ENCODE results near the gene CYLD. TPM values are rescaled to one million over a fixed set of nuclear protein-coding genes. Genes with fewer than 3 reads are reported as not detected.

The CYLD gene
- polyA plus RNA-seq, 1 donor from 2014 or later: 27.6 TPM

- Histone ChIP-seq H3K79me2 (replicated peaks; ENCODE audit: insufficient read depth, low read length) (no peaks in the 10 kb centered on the region), H3K27me3 (ENCODE audit: insufficient read depth, low read depth, low read length) (no peaks in the 10 kb centered on the region), H3K4me2 (ENCODE audit: low read length) (no peak overlapping the region), H3K9ac (ENCODE audit: low read length) (no peak overlapping the region), H2AFZ (ENCODE audit: low read depth, low read length) (no peak overlapping the region), H3K9me3 (ENCODE audit: low read length) (no peaks in the 10 kb centered on the region), H3F3A (ENCODE audit: insufficient read depth, low read length, poor library complexity, severe bottlenecking) (no peaks in the 10 kb centered on the region), H3K27ac (ENCODE audit: low read length) (no peak overlapping the region), H3K9me2 (ENCODE audit: insufficient read depth, low read length) (no peaks in the 10 kb centered on the region), H3K4me3 (ENCODE audit: low read length) (no peak overlapping the region), H4K20me1 (ENCODE audit: insufficient read depth) (no peaks in the 10 kb centered on the region), H3K36me3 (ENCODE audit: insufficient read depth, low read length) (no peaks in the 10 kb centered on the region)
- no peak for TF ChIP-seq RAD21 (conservative IDR thresholded peaks at IDR 0.05)
- no peak for TF ChIP-seq SMC3 (conservative IDR thresholded peaks at IDR 0.05; ENCODE audit: poor library complexity)
- TF ChIP-seq POLR2AphosphoS5 (IDR thresholded peaks at IDR 0.05): no peak
- TF ChIP-seq EZH2 (IDR thresholded peaks at IDR 0.05; ENCODE audit: borderline replicate concordance, insufficient read depth, low read length, poor library complexity, severe bottlenecking): no peak
- no peak for TF ChIP-seq CTCF (IDR thresholded peaks at IDR 0.05; ENCODE audit: poor library complexity, severe bottlenecking)
- no peak for TF ChIP-seq MXI1 (conservative IDR thresholded peaks at IDR 0.05; ENCODE audit: poor library complexity, severe bottlenecking)
- no peak for TF ChIP-seq EP300 (conservative IDR thresholded peaks at IDR 0.05; ENCODE audit: poor library complexity, severe bottlenecking)
- TF ChIP-seq REST (IDR thresholded peaks at IDR 0.05; ENCODE audit: borderline replicate concordance): no peak
- no peak for TF ChIP-seq TAF1 (IDR thresholded peaks at IDR 0.05; ENCODE audit: low read depth)
Observed at GRCh38 chr16:50712956-50713355, 28.9 kb upstream of the CYLD start.

GRCh38 chr16:50717091-50717490 lies 24.8 kb upstream of the CYLD start:
- Histone ChIP-seq H3K4me3 (ENCODE audit: low read length) (no peak overlapping the region), H3K4me2 (ENCODE audit: low read length) (no peak overlapping the region), H4K20me1 (ENCODE audit: insufficient read depth) (no peaks in the 10 kb centered on the region)

More at GRCh38 chr16:50717091-50717490, 24.8 kb upstream of the CYLD start:
- H3K9me3 ChIP-seq (ENCODE audit: low read length): no peaks in the 10 kb centered on the region
- no peaks in the 10 kb centered on the region for H3K9me2 ChIP-seq (ENCODE audit: insufficient read depth, low read length)
- no peak overlapping the region for H3K9ac ChIP-seq (ENCODE audit: low read length)
- no peaks in the 10 kb centered on the region for H3K27me3 ChIP-seq (ENCODE audit: insufficient read depth, low read depth, low read length)
- TF ChIP-seq EP300 (conservative IDR thresholded peaks at IDR 0.05; ENCODE audit: poor library complexity, severe bottlenecking): no peak
- TF ChIP-seq CTCF (IDR thresholded peaks at IDR 0.05; ENCODE audit: poor library complexity, severe bottlenecking): no peak
- TF ChIP-seq REST (IDR thresholded peaks at IDR 0.05; ENCODE audit: borderline replicate concordance): no peak
- TF ChIP-seq MXI1 (conservative IDR thresholded peaks at IDR 0.05; ENCODE audit: poor library complexity, severe bottlenecking): no peak
- TF ChIP-seq TAF1 (IDR thresholded peaks at IDR 0.05; ENCODE audit: low read depth): no peak
- no peak overlapping the region for H3K27ac ChIP-seq (ENCODE audit: low read length)
- H3K79me2 ChIP-seq (replicated peaks; ENCODE audit: insufficient read depth, low read length): no peaks in the 10 kb centered on the region
- no peaks in the 10 kb centered on the region for H3F3A ChIP-seq (ENCODE audit: insufficient read depth, low read length, poor library complexity, severe bottlenecking)
- no peaks in the 10 kb centered on the region for H3K36me3 ChIP-seq (ENCODE audit: insufficient read depth, low read length)
- H2AFZ ChIP-seq (ENCODE audit: low read depth, low read length): no peak overlapping the region

All from neural cell (in vitro differentiated cells).